ENCODE results near the gene ZNF544.
"Not testable (repeated sequence)": the region's sequence is repeated elsewhere in the genome, so short reads cannot be mapped to it uniquely, and the experiment has no call there.

Gene ZNF544

GRCh38 chr19:58248886-58249285 is 20.2 kb downstream of the ZNF544 start:
- FAIRE-seq, result no peak
- DNase-seq (ENCODE audit: insufficient read length, low spot score), result no peak

GRCh38 chr19:58252102-58252685 is 23.5 kb downstream of the ZNF544 start:
- DNase-seq (ENCODE audit: insufficient read length, low spot score), result no peak
- no peak for FAIRE-seq

- not testable (repeated sequence) for DNase-seq (ENCODE audit: insufficient read length, low spot score); FAIRE-seq
Measured at GRCh38 chr19:58258259-58258658, 29.5 kb downstream of the ZNF544 start.

GRCh38 chr19:58261600-58261967 is 32.9 kb downstream of the ZNF544 start:
- FAIRE-seq, result no peak

GRCh38 chr19:58261968-58262921 is 33.5 kb downstream of the ZNF544 start:
- no peak for DNase-seq (ENCODE audit: insufficient read length, low spot score)
- peak; percentile 37 for FAIRE-seq

More at GRCh38 chr19:58261600-58261967, 32.9 kb downstream of the ZNF544 start:
- no peak for DNase-seq (ENCODE audit: insufficient read length, low spot score)

- no peak for FAIRE-seq
- no peak for DNase-seq (ENCODE audit: insufficient read length, low spot score)
Measured at GRCh38 chr19:58262922-58263296, 34.2 kb downstream of the ZNF544 start.

GRCh38 chr19:58265100-58265499 is 36.4 kb downstream of the ZNF544 start:
- DNase-seq (ENCODE audit: insufficient read length, low spot score) (no peak), FAIRE-seq (no peak)

- FAIRE-seq (no peak), DNase-seq (ENCODE audit: insufficient read length, low spot score) (no peak)
Measured at GRCh38 chr19:58268344-58268743, 39.6 kb downstream of the ZNF544 start.

- DNase-seq (ENCODE audit: insufficient read length, low spot score), result no peak
- FAIRE-seq, result no peak
Measured at GRCh38 chr19:58274771-58275201, 46.1 kb downstream of the ZNF544 start.

GRCh38 chr19:58275564-58275963 is 46.9 kb downstream of the ZNF544 start:
- DNase-seq (ENCODE audit: insufficient read length, low spot score) (no peak), FAIRE-seq (no peak)

GRCh38 chr19:58277197-58277596 is 48.5 kb downstream of the ZNF544 start:
- FAIRE-seq (no peak), DNase-seq (ENCODE audit: insufficient read length, low spot score) (no peak)

- DNase-seq (ENCODE audit: insufficient read length, low spot score) (no peak), FAIRE-seq (no peak)
Measured at GRCh38 chr19:58277748-58278540, 49.2 kb downstream of the ZNF544 start.

GRCh38 chr19:58278541-58279041 is 49.9 kb downstream of the ZNF544 start, which contains the start of gene ZNF8:
Gene ZNF8, plus strand, starts transcription at chr19:58278955. Its CDS starts 127 bp downstream, at chr19:58279082.
- FAIRE-seq (peak; percentile 89), DNase-seq (ENCODE audit: insufficient read length, low spot score) (peak; percentile 100)

- FAIRE-seq, result peak; percentile 18
- DNase-seq (ENCODE audit: insufficient read length, low spot score), result peak; percentile 24
Measured at GRCh38 chr19:58279042-58279924, 50.6 kb downstream of the ZNF544 start.

GRCh38 chr19:58279925-58280316 is 51.2 kb downstream of the ZNF544 start:
- DNase-seq (ENCODE audit: insufficient read length, low spot score) (no peak), FAIRE-seq (no peak)

GRCh38 chr19:58284199-58284598 is 55.5 kb downstream of the ZNF544 start:
- FAIRE-seq (no peak), DNase-seq (ENCODE audit: insufficient read length, low spot score) (no peak)

GRCh38 chr19:58291943-58292342 is 63.2 kb downstream of the ZNF544 start:
- no peak for FAIRE-seq
- no peak for DNase-seq (ENCODE audit: insufficient read length, low spot score)

- no peak for DNase-seq (ENCODE audit: insufficient read length, low spot score)
- no peak for FAIRE-seq
Measured at GRCh38 chr19:58294743-58295374, 66.1 kb downstream of the ZNF544 start.

- DNase-seq (ENCODE audit: insufficient read length, low spot score) (no peak), FAIRE-seq (no peak)
Measured at GRCh38 chr19:58296104-58296503, 67.4 kb downstream of the ZNF544 start.

All from GM19239 (cell line).